Uterus (tissue), 4 donors: Measurements from ENCODE around the gene RETREG3. TPM values are rescaled to one million over a fixed set of nuclear protein-coding genes. Genes with fewer than 3 reads are reported as not detected.

Source experiments
- DNase-seq, 2 donors: peaks; one replicate each; pipeline ENCODE4 v3.0.0-alpha.2; 2019 to 2020
- H3K27ac ChIP-seq, 2 donors: fragments of 200-600 bp; sonication (generic); 1 replicate in 1 of 2; 2 replicates in 1 of 2; pipeline ENCODE4 v1.5.1; 2016 to 2018
- H3K27me3 ChIP-seq, 2 donors: fragments of 200-600 bp; sonication (generic); one replicate each; pipeline ENCODE4 v1.5.1; 2018 to 2019; ENCODE audit warnings: control low read depth in 1 of 2
- H3K36me3 ChIP-seq, 2 donors: fragments of 200-600 bp; sonication (generic); one replicate each; pipeline ENCODE4 v1.5.1; 2019; ENCODE audit warnings: control low read depth in 1 of 2
- H3K4me1 ChIP-seq, 2 donors: fragments of 200-600 bp; sonication (generic); one replicate each; pipeline ENCODE4 v1.5.1; 2018 to 2019; ENCODE audit warnings: control low read depth in 1 of 2
- H3K4me3 ChIP-seq, 2 donors: fragments of 200-600 bp; sonication (generic); 1 replicate in 1 of 2; 2 replicates in 1 of 2; pipeline ENCODE4 v1.5.1; 2018 to 2019; ENCODE audit warnings: mild to moderate bottlenecking in 1 of 2
- H3K9me3 ChIP-seq, 2 donors: fragments of 200-600 bp; sonication (generic); one replicate each; pipeline ENCODE4 v1.5.1; 2019; ENCODE audit warnings: control low read depth in 1 of 2
- POLR2A ChIP-seq, 2 donors: fragments of 450-650 bp; IDR thresholded peaks; one replicate each; pipeline ENCODE4 v1.6.1; 2016; ENCODE audit warnings: antibody characterized with exemption in 2 of 2, mild to moderate bottlenecking in 1 of 2, moderate library complexity in 1 of 2
- intact Hi-C: fragments of 100-400 bp; cut with DNase I; formaldehyde crosslinking; loops from one replicate; pipeline ENCODE4 v1.15.1; 2023; ENCODE audit warnings: low total_unique reads
- total RNA-seq, 4 donors: library from RNA; depleted of rRNA in 3 of 4; stranded (reverse); fragments of >200 nt in 3 of 4; gene quantifications; one replicate each; pipeline versions ENCODE4 v1.1.0 to v1.2.4, GENCODE V29; 2014 to 2023
- TF ChIP-seq, protein P1 (sequence below), 4 experiments: fragments of 200-600 bp in 2 of 4; fragments of 450-650 bp in 2 of 4; sonication (generic) in 2 of 4; IDR thresholded peaks; one replicate each; pipeline ENCODE4 v1.5.1; 2016 to 2019; ENCODE audit warnings: antibody characterized with exemption in 4 of 4, mild to moderate bottlenecking in 2 of 4, moderate library complexity in 1 of 4
- donor health status: DM: yes; HTN: yes; CAD: no.

Gene RETREG3
- total RNA-seq, 4 donors from 2014 or later: 12.6 to 72.7 (median 46.3) TPM

DNA sequence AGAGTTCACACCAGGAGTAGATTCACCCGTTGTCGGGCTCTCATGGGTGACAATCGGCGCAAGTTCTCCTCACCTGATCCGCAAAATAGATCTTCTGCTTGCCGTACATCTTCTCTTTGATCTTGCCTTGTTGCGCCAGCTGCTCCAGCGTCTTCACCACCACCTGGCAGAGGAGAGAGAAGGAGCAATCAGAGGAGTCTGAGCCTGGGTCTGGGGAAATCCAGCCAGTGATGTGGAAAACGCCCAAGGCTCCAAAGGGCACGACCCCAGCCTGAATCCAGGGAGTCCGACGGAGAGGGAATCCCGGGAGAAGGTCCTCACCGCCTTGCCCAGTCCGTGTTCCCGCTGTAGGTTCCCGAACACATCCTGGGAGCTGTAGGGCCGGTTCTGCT, 32.0 kb downstream of the RETREG3 start:
- H3K36me3 ChIP-seq: no peaks in the 10 kb centered on the region
- no peaks in the 10 kb centered on the region for H3K9me3 ChIP-seq
- no peaks in the 10 kb centered on the region for H3K27me3 ChIP-seq
- TF ChIP-seq POLR2A (IDR thresholded peaks at IDR 0.05): no peak
- TF ChIP-seq, protein P1, sequence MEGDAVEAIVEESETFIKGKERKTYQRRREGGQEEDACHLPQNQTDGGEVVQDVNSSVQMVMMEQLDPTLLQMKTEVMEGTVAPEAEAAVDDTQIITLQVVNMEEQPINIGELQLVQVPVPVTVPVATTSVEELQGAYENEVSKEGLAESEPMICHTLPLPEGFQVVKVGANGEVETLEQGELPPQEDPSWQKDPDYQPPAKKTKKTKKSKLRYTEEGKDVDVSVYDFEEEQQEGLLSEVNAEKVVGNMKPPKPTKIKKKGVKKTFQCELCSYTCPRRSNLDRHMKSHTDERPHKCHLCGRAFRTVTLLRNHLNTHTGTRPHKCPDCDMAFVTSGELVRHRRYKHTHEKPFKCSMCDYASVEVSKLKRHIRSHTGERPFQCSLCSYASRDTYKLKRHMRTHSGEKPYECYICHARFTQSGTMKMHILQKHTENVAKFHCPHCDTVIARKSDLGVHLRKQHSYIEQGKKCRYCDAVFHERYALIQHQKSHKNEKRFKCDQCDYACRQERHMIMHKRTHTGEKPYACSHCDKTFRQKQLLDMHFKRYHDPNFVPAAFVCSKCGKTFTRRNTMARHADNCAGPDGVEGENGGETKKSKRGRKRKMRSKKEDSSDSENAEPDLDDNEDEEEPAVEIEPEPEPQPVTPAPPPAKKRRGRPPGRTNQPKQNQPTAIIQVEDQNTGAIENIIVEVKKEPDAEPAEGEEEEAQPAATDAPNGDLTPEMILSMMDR (IDR thresholded peaks at IDR 0.05): no peak
- peaks cover 0 to 12% of the 10 kb centered on the region in 2 donors for H3K4me1 ChIP-seq
- no peak for DNase-seq
- H3K27ac ChIP-seq: peak overlapping the region; percentile 61 to 73
- peak overlapping the region; percentile 43 to 65 for H3K4me3 ChIP-seq
- intact Hi-C loops: loop anchor here (10.0 kb wide), 1 partner anchor 98 kb away; the partner anchor contains the start of gene PLEKHH3

DNA sequence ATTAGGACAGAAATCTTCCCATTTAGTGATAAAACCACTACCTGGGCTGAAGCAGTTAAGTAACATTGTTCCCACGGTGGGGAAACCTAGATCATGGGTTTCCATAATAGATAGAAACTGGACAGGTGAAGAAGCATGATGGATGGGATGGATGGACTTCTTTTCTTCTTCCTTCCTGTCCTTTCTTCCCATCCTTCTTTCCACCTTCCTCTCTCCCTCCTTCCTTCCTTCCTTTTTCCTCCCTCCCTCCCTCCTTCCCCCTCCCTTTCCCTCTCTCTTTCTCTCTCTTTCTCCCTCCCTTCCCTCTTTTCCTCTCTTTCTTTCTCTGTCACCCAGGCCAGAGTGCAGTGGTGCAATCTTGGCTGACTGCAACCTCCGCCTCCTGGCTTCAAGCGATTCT, 34.7 kb downstream of the RETREG3 start:
- Histone ChIP-seq H3K27ac (no peak overlapping the region), H3K4me3 (no peak overlapping the region), H3K4me1 (peaks cover 0 to 12% of the 10 kb centered on the region in 2 donors), H3K36me3 (no peaks in the 10 kb centered on the region), H3K27me3 (no peaks in the 10 kb centered on the region), H3K9me3 (no peaks in the 10 kb centered on the region)
- intact Hi-C loops: loop anchor here (10.0 kb wide), 1 partner anchor 100 kb away; the partner anchor contains the start of gene PLEKHH3
- TF ChIP-seq POLR2A (IDR thresholded peaks at IDR 0.05): no peak
- DNase-seq: no peak

DNA sequence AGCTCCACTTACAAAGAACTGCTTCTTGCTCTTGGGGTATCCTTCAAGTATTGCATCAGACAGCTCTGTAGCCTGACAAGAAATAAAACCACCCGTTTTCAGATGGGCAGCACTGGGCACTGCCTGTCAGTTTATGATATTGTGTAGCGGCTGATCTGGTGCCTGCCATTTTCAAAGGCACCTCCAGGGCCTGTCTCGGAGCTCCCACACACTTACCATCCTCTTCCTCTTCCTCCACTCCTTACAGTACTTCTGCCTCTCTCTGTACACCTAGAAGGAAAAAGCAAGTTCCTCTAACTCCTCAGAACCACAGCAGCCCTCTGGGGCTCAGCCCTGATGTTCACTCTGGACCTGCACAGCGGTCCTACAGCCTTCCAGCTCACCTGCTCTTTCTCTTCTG, 36.1 kb downstream of the RETREG3 start:
- Histone ChIP-seq H3K4me1 (peaks cover 0 to 8% of the 10 kb centered on the region in 2 donors), H3K36me3 (no peaks in the 10 kb centered on the region), H3K27me3 (no peaks in the 10 kb centered on the region), H3K27ac (no peak overlapping the region), H3K4me3 (no peak overlapping the region), H3K9me3 (no peaks in the 10 kb centered on the region)
- no peak for DNase-seq
- no peak for TF ChIP-seq POLR2A (IDR thresholded peaks at IDR 0.05)
- TF ChIP-seq, protein P1 (IDR thresholded peaks at IDR 0.05): no peak
- intact Hi-C loops: loop anchor here (10.0 kb wide), 1 partner anchor 102 kb away; the partner anchor contains the start of gene PLEKHH3

DNA sequence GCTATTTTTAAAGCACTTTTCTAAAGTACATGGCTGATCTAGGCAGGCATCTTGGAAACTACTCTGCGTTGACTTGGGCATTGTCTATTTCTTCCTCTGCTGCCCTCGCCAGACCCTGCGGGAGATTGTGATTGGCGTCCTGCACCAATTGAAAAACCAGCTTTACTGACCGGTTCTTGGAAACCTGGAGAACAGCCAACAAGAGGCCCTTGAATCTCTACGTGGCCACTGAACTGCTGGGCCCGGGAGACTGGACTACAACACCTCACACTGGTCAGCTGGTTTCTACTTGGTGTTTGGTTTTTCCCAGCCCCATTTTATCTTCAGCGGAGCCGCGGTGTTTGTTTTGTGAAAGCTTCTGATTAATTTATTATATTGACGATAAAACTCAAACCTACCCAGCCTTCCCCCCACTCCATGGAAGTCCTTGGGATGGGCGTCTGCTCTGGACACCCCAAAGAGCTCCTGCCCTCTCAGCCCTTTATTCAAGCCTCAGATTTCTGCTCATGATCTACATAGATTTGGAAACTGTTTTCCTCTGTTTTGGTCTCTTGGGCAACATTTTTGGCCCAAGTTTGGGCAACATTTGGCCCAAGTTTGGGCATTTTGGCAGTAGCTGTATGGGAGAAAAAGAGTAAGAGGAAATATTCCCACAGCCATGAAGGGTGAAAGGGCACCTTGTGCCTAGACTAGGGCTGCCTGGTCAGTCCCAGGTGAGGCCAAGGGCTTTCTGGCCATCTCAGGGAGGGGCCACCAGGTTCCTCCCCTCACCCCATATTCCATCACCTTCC, 37.5 kb downstream of the RETREG3 start:
- no peak for DNase-seq
- H3K36me3 ChIP-seq: no peaks in the 10 kb centered on the region
- no peaks in the 10 kb centered on the region for H3K4me1 ChIP-seq
- no peaks in the 10 kb centered on the region for H3K27me3 ChIP-seq
- no peaks in the 10 kb centered on the region for H3K9me3 ChIP-seq
- TF ChIP-seq, protein P1 (IDR thresholded peaks at IDR 0.05): no peak
- no peak for TF ChIP-seq POLR2A (IDR thresholded peaks at IDR 0.05)
- H3K27ac ChIP-seq: no peak overlapping the region
- intact Hi-C loops: loop anchor here (10.0 kb wide), 1 partner anchor 103 kb away; the partner anchor contains the start of gene PLEKHH3
- H3K4me3 ChIP-seq: no peak overlapping the region

DNA sequence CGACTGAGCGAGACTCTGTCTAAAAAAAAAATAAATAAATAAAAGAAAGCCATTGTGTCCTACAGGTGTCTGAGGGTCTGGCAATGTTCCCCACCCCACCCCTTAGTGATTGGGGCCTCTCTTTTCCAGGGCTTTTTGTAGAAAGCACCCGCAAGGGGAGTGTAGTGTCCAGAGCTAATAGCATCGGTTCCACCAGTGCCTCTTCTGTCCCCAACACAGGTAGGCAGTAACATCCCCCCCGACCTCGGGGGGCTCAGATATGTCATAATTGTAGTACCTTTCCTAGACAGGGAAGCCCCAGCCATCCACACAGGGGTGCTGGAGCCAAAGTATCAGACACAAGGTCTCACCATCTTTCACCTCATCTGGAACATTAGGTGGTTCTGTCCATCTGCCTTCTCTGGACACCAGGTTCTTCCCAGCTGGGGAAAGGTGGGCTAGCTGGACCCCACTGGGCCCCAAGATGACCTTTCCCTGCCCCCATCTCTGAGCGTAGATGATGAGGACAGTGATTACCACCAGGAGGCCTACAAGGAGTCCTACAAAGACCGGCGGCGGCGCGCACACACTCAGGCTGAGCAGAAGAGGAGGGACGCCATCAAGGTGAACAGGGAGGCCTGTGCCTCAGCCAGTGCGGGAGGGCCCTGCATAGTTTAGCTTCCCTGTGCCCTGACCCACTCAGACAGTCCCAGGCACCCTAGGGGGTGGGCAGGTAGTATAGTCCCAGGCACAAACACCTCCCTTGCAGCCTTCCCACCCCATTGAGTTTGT, 40.6 kb downstream of the RETREG3 start:
- Histone ChIP-seq H3K4me3 (no peak overlapping the region), H3K27ac (no peak overlapping the region), H3K36me3 (no peaks in the 10 kb centered on the region), H3K27me3 (no peaks in the 10 kb centered on the region), H3K4me1 (peaks cover 3 to 10% of the 10 kb centered on the region in 2 donors), H3K9me3 (no peaks in the 10 kb centered on the region)
- intact Hi-C loops: no loop called here
- TF ChIP-seq, protein P1 (IDR thresholded peaks at IDR 0.05): no peak
- TF ChIP-seq POLR2A (IDR thresholded peaks at IDR 0.05): no peak
- DNase-seq: no peak
